T-helper 1 cell treated with Interleukin-12 subunit alpha and Interleukin-12 subunit beta and Interleukin-4 antibody, amounts not matched to agents 30 μg/mL and 1 μg/mL, for 36 hours (primary cell): ENCODE results near the gene CISD2.
"Not testable (repeated sequence)": the region's sequence is repeated elsewhere in the genome, so short reads cannot be mapped to it uniquely, and the experiment has no call there.

Experiments
- H3K27ac Mint-ChIP-seq: one replicate; pipeline ENCODE4 v1.8.0; 2021; ENCODE audit warnings: mild to moderate bottlenecking, mixed read lengths
- H3K27me3 Mint-ChIP-seq: one replicate; pipeline ENCODE4 v1.8.0; 2021; ENCODE audit warnings: low read depth, mixed read lengths
- H3K36me3 Mint-ChIP-seq: one replicate; pipeline ENCODE4 v1.8.0; 2021; ENCODE audit warnings: low read depth, mixed read lengths
- H3K4me1 Mint-ChIP-seq: one replicate; pipeline ENCODE4 v1.8.0; 2021; ENCODE audit warnings: low read depth, mixed read lengths
- H3K4me3 Mint-ChIP-seq: one replicate; pipeline ENCODE4 v1.8.0; 2021; ENCODE audit warnings: mild to moderate bottlenecking, moderate library complexity, mixed read lengths
- H3K9me3 Mint-ChIP-seq: one replicate; pipeline ENCODE4 v1.8.0; 2021; ENCODE audit warnings: mixed read lengths

CISD2 gene

GRCh38 chr4:102919697-102920096, 50.9 kb downstream of the CISD2 start:
- not testable (repeated sequence) for H3K4me1 Mint-ChIP-seq, H3K36me3 Mint-ChIP-seq, H3K4me3 Mint-ChIP-seq, H3K27ac Mint-ChIP-seq, H3K27me3 Mint-ChIP-seq
- H3K9me3 Mint-ChIP-seq = peaks cover 12% of the 10 kb centered on the region

DNA sequence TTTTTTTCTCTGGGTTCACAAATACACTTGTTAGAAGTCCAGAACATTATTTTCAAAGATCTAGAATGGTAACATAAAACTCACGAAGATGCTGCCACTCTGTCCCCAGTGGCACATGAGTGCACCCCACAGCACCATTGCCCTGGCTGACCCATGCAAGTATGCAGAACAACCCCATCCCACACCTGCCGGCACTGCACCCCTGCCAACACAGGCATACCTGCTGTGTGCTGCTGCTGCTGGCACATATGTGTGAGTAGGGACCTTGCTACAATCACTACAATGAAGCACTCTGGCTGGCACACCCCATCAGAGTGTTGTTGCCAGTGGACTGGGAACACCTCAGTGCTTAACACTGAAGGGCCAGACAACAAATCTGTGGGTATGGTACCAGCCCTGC, 66.9 kb downstream of the CISD2 start:
- Mint-ChIP-seq H3K4me1 (no peaks in the 10 kb centered on the region), H3K36me3 (no peaks in the 10 kb centered on the region), H3K4me3 (no peak overlapping the region), H3K27me3 (no peaks in the 10 kb centered on the region), H3K9me3 (no peaks in the 10 kb centered on the region), H3K27ac (no peak overlapping the region)

DNA sequence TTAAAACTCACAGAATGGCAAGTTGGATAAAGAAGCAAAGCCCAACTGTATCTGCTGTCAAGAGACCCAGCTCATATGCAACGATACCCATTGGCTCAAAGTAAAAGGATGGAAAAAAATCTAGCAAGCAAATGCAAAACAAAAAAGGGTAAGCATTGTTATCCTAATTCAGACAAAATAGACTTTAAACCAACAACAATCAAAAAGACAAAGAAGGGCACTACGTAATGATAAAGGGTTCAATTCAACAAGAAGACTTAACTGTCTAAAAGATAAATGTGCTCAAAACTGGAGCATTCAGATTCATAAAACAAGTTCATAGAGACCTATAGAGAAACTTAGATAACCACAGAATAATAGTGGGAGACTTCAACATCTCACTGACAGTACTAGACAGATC, 69.3 kb downstream of the CISD2 start:
- H3K4me1 Mint-ChIP-seq, H3K27me3 Mint-ChIP-seq, H3K27ac Mint-ChIP-seq, H3K36me3 Mint-ChIP-seq, H3K9me3 Mint-ChIP-seq, H3K4me3 Mint-ChIP-seq: not testable (repeated sequence)
